HG03280 (cell line): ENCODE measurements around the gene SCYL1.
A peak's percentile ranks its signal among the peaks of the same experiment; 100 is the strongest.

ENCODE experiments used
- ATAC-seq: cut with Tn5 transposase; IDR thresholded peaks from one replicate; pipeline ENCODE4 v1.9.1; 2021; ENCODE audit warnings: mild to moderate bottlenecking, moderate library complexity; ENCODE audit not compliant: unreplicated experiment

The SCYL1 gene

DNA sequence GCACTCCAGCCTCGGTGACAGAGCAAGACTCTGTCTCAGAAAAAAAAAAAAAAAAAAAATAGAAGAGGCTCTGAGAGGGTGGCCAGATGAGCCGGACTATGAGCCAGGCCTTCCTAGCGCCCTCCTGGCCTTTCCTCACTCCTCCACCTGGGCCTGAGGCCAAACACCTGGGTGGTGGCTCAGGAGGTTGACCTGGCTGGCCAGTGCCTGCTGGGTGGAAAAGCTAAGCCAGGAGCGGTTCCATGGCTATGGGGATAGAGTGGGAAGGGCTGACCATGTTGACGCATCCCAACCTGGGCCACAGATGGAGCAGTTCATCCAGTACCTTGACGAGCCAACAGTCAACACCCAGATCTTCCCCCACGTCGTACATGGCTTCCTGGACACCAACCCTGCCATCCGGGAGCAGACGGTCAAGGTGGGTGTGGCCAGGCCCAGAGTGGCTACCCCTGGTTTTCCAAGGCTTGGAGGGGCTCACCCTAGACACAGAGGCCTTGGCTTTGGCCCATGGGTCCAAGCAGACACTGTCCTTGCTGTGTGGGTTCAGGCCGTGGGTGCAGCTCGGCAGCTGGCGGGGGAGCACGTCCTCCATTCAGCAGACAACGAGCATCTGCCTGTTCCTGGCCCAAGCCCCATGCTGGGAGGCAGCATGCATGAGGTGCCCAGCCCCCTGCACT lies 7.6 kb downstream of the SCYL1 start:
- ATAC-seq, result no peak

DNA sequence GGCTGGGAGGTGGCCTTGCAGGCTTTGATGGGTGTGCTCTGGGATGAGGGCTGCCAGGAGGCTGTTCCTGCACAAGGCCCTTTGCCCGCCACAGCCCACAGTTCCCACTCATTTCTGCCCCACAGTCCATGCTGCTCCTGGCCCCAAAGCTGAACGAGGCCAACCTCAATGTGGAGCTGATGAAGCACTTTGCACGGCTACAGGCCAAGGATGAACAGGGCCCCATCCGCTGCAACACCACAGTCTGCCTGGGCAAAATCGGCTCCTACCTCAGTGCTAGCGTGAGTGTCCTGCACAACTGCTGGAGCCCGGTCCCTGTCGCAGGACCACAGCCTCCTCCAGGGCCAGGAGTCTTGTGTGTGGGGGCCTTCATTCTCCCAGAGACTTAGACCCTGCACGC lies 10.2 kb downstream of the SCYL1 start:
- no peak for ATAC-seq

DNA sequence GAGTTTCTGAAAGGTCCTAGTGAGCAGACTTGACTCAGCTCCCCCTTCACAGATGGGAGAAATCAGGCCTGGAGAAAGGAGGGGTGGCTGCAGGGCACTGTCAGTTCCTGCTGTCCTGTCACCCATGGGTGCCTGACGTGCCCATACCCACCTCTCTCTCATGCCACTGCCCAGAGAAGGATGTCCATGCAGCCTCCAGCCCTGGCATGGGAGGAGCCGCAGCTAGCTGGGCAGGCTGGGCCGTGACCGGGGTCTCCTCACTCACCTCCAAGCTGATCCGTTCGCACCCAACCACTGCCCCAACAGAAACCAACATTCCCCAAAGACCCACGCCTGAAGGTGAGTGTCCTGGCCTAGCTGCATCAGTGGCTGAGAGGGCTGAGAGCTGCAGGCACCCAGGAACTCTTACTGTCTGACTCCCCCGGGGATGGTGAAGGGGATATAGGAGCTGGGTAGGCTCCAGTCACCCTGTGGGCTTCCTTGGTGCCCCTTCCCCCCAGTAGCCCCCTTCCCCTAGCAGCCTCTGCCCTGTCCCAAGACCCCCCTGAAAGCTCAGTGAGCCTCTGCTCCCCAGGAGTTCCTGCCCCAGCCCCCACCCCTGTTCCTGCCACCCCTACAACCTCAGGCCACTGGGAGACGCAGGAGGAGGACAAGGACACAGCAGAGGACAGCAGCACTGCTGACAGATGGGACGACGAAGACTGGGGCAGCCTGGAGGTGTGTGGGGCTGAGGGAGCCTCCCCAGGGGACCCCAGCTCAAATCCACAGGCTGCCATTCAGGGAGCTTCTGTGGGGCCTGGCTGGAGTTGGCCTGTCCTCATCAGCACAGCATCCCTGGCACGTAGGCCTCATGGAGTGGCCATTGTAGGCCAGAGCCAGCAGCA lies 11.8 kb downstream of the SCYL1 start:
- no peak for ATAC-seq

DNA sequence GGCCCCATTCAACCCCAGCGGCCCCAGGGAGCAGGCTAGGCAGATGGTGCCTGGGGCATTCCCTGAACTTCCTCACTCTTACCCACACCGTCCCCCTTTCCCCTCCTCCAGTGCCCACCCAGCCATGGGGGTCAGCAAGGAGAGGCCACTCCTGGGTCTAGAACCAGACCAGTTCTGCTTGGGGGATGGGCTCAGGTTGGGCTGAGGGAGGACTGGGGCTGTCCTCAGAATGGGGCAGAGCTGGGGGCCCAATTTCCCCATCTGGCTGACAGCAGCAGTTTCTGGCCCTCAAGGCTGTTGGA lies 12.4 kb downstream of the SCYL1 start:
- no peak for ATAC-seq

DNA sequence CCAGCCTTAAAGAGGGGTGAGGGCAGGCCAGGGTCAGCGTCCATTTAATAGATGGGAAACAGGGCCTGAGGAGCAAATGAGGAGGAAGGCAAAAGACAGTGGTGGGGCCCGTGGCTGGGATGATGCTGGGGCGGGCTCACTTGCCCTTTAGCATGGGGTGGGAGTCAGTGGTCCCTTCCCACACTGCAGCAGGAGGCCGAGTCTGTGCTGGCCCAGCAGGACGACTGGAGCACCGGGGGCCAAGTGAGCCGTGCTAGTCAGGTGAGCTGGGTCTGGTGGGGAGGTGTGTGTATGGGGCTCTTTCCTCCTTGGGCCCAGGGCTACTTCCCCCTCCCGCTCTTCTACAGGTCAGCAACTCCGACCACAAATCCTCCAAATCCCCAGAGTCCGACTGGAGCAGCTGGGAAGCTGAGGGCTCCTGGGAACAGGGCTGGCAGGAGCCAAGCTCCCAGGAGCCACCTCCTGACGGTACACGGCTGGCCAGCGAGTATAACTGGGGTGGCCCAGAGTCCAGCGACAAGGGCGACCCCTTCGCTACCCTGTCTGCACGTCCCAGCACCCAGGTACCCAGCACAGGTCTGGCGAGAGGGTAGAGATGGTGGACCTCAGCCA lies 12.8 kb downstream of the SCYL1 start:
- no peak for ATAC-seq

DNA sequence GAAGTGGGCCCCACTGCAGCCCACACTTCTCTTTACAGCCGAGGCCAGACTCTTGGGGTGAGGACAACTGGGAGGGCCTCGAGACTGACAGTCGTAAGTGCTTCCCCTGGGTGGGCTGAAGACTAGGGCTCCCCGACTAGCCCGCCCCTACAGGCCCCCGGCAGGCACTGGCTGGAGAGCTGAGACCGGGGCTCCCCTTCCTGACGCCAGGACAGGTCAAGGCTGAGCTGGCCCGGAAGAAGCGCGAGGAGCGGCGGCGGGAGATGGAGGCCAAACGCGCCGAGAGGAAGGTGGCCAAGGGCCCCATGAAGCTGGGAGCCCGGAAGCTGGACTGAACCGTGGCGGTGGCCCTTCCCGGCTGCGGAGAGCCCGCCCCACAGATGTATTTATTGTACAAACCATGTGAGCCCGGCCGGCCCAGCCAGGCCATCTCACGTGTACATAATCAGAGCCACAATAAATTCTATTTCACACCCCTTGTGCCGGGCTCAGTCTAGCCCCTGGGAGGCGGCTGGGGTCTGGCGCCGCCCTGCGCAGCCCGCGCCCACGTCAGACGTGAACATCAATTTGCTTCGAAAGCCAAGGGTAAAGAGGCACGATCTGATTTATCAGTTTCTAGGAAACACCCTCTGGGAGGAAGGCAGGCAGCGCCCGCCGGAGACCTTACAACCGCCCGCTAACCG lies 13.5 kb downstream of the SCYL1 start:
- ATAC-seq, result no peak

DNA sequence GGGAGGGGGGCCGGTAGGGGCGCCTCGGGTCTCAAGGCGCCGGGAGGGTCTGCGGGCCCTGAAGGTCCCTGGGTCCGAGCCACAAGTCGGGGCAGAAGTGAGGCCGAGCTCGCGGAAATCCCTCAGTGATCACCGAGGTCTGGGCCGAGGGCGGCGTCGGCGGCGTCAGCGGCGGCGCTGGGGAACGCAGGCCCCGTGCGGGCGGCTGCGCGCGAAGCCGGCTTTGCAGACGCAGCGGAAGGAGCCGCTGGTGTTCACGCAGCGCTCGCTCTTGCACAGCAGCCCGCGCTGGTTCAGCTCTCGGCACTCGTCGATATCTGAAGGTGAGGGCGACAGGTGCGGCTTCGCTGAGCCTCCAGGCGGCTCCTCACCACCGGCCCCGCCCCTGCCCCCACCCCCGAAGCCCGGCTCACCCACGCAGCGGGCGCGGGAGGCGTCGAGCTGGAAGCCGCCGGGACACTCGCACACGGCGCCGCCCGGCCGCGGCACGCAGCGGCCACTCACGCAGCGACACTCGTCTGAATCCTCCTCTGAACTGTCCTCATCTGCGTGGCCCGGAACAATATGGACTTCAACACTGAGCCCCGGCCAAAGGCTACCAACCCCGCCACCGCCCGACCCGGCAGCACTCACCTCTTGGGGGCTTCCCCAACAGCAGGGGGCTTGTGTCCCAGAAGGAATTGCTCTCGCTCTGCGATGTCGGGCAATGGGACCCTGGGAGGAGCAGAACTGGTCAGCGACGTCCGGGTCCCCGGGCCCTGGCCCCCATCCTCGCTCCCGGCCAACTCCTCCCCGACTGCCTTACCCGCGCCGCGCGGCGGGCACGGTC lies 14.2 kb downstream of the SCYL1 start:
- no peak for ATAC-seq

DNA sequence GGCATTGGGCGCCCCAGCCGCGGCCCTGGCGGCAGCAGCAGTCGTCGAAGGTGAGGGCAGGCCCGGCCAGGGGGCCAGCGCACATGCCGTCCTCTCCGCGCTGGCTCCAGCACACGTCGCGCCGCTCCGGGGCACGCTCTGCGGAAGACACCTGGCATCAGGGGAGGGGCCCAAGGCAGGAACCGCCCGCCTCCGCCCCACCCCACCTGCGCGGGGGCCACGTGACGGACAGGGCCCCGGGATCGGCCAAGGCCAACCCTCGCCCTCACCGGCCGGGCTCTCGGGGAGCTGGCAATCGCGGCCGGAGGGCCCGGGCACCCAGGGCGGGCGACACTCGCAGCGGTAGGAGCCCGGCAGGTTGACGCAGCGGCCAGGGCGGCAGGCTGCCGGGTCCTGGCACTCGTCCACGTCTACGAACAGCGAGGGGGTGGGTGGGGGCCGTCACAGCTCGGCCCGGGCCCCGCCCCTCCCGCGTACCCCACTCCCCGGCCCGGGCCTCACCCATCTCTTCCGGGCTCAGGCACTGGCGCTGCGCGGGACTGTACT lies 14.9 kb downstream of the SCYL1 start:
- ATAC-seq, result peak; percentile 65

DNA sequence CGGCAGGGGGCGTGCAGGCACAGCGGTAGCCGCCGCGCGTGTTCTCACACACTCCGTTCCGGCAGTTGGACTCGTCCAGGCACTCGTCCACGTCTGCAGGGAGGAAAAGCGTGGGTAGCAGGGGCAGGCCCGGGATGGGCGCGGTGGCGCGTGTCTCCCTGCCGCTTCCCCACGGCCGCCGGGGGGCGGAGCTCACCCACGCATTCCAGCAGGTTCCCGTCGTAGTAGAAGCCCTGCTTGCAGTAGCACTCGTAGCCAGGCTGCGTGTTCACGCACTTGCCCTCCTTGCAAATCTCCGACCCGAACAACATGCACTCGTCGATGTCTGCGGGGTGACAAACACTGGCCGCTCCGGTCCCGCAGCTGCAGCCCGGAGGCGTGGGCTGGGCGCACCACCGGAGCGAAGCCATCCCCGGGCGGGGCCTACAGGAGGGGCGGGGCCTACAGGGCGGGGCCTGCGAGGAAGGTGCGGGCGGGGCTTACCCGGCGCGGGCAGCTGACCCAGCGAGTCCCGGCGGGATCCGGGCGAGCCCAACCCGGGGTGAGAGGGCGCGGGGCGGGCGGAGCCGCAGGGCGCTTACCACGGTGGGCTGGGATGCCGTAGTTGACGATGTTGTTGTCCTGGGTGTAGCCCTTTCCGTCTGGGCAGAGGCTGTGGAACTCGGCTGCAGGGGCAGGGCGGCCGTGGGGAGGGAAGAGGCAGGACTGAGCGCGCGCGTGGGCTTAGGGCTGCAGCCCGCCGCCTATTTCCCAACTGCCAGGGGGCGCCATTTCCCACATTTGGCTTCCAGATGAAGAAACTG lies 15.6 kb downstream of the SCYL1 start:
- peak; percentile 69 for ATAC-seq

DNA sequence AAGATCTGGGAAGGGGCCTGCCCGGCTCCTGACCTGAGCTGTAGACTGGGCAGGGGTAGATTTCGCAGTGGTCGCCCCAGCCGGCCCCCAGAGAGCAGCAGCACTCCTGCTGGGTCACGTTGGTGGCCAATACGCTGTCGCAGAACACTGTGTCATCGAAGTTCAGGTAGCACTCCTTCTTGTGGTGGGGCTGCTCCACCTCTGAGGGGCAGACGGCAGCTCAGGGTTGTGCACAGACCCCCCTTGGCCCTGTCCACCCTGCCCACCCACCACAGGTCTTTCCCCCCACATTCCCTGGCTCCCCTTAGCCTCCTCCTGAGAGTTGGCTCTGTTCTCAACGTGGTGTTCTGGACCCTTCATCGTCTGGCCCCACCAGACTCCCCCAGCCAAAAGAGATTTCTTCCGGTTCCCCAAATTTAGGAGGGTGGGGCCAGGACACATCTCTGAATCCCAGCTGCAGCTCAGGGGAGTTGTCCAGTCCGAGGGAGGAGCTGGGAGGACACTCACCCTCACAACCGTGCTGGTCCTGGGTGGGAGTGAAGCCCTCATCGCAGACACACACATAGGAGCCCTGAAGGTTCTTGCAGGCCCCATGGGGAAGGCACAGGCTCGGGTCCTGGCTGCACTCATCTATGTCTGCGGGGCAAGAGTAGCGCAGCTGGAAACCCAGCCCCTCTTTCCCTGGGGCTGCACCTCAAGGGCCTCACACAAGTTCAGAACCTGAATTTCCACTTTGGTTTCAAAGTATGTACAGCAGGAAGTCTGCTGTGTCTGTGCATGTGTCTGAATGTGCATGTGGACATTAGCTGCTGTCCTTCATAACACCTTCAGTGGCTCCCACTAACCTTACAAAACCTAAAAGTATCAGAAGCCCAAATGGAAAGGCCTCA lies 16.5 kb downstream of the SCYL1 start:
- no peak for ATAC-seq

DNA sequence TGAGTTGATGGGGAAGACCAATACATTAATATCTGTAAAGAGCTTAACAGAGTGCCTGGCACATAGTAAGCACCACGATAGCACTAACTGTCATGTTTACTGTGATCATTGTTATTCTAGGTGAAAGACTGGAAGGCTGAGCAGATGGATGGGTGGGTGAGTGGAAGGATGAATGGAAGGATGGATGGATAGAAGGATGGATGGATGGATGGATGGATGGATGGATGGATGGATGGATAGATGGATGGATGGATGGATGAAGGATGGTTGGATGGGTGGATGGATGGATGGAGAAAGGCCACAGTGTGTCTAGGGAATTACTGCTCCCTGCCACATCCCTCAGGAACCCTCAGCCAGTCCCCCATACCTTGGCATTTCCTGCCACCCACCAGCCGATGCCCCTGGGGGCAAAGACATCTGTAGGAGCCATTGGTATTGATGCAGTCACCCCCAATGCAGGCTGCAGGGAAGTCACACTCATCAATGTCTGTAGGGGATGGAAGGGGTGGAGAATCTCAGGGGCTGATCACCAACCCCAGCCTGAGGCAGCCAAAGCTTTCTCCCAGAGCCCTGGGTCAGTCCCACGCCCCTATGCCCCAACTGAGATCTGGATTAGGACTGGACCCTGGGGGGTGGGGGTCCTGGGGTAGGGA lies 18.0 kb downstream of the SCYL1 start:
- no peak for ATAC-seq

DNA sequence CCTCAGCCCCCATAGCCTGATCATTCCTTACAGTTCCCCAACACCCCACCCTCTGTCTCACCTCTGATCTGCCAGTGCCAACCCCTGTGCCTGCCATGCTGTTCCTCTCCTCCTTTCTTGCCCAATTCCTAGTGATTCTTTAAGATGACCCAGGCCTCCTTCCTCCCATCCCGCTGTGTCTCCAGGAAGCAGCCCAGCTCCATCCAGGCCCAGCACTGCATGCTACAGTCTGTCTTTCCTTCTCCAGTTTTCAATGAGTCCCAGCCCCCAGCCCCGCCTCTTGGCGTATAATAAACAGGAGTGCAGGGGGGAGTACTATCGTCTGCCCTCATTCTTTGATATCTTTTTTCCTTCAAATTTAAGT lies 21.0 kb downstream of the SCYL1 start:
- ATAC-seq, result no peak

DNA sequence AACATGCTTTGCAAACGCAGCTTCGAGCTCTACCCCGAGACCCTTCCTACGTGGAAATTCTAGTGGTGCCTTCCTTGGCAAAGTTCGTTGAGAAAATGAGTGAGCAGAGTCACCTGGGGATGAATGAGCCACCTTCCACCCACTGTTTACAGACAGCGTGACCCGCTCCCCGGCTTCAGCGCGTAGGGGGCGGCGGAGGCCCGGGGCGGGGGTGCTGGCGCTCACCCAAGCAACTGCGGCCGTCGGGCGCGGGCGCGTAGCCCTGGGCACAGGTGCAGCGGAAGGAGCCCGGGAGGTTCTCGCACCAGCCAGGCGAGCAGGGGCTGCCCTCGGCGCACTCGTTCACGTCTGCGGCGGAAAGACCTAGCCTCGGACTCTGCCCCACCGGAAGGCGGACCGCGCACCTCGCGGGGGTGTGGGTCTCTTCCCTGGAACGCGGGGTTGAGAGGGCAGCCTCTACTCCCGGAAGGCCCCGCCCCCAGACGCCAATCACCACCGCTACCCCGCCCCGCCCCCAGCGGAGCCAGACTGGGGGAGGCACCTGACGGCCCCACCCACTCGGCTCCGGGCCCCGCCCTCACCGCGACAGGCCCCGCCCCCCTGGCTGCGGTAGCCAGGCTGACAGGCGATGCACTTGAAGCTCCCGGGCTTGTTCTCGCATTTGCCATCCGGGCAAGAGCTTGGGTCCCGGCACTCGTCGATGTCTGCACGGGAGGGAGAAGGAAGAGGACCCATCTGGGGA lies 21.5 kb downstream of the SCYL1 start:
- ATAC-seq, result peak; percentile 67

DNA sequence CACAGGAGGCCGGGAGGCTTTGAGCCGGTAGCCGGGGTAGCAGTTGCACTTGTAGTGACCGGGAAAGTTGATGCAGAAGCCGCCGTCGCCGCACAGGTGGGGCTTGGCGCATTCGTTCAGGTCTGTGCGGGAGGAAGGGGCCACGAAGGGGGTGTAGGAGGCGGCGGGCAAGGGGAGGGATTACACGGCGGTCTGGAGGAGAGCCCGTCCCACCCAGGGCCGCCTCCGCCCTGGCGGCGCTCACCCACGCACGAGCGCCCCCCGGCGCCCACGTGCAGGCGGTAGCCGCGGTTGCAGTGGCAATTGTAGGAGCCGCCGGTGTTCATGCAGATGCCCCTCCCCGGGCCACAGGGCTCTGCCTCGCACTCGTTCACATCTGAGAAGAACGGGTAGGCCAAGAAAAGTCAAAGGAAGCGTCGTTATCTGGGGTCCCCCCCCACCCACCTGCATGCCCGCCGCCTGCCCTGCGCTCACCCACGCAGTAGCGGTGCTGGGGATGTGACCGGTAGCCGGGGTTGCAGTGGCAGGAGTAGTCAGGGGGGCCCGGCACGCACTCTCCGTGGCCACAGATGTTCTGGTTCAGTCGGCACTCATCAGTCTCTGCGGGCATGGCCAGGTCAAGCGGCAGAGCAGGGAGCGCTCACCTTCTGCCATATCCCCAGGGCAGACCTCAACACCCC lies 22.7 kb downstream of the SCYL1 start:
- ATAC-seq, result no peak

DNA sequence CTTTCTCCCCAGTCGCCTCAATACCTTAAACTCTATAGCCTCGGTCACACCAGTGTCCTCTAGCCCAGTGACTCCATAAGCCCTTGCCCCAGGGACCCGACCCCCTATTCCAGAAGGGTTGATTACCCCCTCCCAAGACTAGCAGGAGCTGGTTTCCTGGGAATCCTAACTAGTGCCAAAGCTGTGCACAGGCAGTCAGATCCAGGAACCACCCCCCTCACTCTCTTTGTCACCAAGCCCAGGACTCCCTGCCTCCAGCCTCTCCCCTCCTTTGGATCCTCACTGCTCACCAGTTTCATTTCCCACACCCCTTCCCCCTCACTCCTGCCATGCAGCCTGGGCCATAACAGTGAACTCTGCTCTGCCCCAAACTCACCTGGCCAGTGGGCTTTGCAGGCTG lies 23.5 kb downstream of the SCYL1 start:
- ATAC-seq, result no peak

DNA sequence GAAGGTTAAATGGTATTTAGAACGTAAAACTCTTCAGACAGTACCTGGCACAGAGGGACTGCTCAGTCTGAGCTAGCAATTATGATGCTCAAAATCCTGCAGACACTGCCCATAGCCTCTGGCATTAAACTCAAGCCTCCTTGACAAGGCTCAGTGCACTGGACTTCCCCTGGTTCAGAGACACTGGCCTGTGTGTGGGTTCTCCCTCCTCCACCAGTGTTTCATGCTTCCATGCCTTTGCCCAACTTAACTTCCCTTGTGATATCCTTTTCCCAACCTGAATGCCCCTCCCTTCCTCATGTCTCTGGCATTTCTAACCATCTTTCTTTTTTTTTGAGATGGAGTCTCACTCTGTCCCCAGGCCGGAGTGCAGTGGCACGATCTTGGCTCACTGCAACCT lies 24.2 kb downstream of the SCYL1 start:
- no peak for ATAC-seq
